NAMALWA (cell line): ENCODE measurements around the gene DGKZ.

Experiments
- DNase-seq: peaks from one replicate; pipeline ENCODE4 v3.0.0-alpha.2; 2015; ENCODE audit warnings: low spot score

DGKZ gene

DNA sequence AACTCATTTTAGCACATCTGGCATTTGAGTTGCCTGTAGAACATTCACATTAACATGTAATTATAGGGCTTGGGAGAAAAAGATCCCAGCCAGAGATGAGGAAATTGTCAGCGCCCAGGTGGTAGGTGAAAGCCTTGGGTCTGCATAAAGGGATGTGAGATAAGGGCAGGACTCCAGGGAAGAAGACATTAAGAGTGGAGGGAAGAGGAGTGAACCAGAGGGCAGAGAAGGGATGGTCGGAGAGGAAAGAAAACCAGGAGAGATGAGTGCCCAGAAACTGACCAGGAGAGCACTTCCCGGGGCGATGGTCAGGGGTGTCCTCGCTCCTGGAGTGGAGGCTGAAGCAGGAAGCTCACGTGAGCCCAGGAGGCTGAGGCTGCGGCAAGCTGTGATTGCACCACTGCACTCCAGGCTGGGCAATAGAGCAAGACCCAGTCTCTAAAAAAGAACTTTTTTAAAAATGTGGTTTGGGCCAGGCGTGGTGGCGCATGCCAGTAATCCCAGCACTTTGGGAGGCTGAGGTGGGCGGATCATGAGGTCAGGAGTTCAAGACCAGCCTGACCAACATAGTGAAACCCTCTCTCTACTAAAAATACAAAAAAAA is 20.3 kb upstream of the DGKZ start:
- no peak for DNase-seq

DNA sequence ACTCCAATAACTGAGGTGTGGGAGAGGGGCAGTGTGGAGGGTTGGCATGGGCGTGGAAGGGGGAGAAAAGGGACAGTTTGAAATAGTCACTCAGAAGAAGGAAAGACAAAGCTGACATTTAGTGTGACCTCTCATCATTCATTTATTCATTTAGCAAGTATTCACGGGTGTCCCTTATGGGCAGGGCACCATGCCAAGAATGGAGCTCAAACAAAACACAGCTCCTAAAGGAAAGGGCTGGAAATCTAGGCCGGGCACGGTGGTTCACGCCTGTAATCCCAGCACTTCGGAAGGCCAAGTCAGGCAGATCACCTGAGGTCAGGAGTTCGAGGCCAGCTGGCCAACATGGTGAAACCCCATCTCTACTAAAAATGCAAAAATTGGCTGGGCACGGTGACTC is 19.4 kb upstream of the DGKZ start:
- DNase-seq, result no peak

DNA sequence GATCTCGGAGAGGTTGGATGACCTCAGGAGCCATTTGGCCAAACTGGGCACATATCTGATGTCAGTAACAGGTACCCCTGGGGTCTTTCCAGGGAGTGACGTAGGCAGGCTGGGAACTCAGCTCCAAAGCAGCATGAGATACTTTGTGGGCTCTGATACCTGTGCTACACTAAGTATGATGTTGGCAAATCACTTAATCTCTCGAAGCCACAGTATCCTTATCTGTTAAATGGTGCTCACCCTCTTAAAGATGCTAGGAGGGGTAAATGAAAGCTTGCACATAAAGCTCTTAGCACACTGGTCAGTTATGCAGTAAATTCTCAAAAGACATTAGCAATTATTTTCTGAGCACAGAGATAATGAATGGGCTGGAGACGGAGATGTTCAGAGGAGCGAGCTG is 17.1 kb upstream of the DGKZ start:
- no peak for DNase-seq

DNA sequence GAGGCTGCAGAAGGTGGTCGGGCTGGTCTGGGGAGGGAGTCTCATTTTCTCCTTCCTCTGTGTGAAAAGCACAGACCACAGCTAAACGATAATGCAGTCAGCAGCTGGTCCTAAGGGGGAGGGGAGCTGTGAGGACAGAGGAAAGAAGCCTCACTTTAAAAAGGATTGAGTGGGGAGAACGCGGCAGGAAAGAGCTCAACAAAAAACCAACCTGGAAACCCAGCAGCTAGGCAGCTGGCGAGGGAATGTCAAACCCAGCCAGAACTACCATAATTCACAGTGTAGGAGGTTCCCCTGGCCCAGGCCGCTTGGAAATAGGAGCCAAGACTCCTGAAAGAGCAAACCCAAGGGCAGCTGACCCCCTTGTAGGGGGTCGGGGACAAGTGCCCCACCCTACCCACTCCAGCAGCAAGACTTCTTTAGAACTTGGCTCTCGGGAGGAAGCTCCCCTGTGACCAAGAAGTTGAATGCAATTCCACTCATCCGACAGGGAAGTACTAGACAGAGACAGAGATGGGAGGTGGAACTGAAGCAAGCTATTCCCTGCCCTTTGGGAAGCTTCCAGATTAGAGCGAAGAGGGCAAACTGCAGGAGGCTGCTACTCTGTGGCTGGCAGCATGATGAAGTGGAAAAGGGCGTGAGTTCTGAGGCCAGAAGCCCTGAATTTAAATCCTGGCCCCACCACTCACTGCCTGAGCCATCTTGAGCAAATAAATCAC is 16.5 kb upstream of the DGKZ start:
- no peak for DNase-seq

DNA sequence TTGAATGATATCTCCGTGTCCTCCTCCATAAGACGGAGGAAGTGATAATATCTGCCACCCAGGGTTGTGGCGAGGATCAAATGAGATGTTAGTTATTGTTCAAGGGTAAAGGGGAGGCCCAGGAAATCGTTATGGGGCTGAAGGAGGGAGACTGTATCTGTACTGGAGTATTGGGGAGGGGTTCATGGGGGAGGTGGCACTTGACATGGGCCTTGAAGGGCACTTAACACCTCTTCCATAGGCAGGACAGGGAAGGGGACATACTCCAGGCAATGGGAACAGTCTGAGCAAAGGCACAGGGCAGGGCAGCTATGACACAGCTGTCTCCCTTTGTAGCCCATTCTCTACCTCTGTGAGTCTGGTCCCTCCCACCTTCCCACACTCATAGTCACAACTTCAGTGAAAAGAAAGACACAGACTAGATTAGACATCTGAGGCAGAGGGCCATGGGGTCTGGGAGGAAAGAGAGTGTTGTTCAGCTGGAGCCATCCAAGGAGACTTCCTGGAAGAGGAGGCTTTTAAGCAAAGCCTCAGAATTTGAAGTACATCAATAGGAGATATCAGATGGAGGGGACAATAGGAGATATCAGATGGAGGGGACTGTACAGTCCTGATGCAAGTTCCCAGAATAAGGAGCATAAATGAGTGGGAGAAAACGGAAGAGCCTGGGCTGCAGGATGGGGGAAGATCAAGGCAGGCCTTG is 15.8 kb upstream of the DGKZ start:
- DNase-seq, result no peak

DNA sequence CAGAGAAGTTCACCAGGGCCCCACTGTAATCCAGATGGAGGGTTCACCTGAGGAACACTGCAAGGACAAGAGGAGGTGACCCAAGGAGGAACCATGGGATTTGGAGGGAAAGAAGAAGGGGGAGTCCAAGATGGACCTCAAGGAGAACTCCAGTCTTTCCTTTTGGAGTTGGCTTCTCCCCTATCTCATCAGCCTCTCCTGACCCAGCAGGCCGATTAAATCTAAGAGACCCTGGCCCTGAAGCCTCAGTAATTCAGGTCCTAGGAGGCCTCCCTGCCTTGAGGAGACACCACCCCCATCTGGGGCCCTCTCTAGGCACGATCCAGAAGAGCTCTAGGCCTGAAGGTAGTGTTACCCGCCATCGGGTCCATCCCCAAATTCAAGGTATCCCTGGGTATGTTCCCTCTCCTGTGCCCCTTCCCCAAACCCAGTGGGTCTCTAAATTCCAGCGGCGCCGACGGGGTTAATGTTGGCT is 15.1 kb upstream of the DGKZ start:
- no peak for DNase-seq

DNA sequence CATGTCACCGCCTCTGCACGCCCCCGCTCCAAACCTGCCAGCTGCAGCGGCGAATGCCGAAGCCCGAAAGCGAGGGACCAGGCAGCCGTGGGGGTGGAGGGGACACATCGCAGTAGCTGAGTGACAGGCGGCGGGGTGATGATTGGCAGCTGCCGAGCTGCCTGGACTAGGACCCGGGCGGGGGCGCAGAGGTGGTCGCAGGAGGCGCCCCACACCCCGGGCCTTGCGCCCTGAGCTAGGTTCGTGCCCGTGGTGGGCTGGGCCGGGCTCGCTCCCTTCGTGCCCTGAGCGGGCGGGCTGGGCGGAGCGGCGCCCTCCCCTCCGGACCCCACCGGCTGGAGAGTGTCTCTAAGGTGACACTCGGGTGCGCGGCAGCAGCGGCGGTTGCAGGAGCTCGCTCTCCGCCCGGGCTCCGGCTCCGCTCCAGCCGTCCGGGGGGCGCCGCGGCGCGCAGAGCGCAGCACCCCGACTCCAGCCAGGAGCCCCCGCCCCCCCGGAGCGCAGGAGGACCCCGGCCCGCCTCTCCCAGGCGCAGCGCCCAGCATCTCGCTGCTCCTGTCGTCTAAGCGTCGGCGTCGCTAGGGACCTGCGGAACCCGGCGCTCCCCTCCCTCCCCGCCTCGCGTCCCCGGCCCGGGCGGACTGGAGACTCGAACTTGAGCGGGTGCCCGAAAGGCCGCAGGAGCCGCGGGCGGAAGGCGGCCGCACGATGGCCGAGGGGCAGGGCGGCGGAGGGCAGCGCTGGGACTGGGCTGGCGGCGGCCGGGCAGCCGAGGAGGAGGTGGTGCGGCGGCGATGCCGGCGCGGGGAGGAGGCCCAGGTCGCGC is 14.5 kb upstream of the DGKZ start:
- no peak for DNase-seq

DNA sequence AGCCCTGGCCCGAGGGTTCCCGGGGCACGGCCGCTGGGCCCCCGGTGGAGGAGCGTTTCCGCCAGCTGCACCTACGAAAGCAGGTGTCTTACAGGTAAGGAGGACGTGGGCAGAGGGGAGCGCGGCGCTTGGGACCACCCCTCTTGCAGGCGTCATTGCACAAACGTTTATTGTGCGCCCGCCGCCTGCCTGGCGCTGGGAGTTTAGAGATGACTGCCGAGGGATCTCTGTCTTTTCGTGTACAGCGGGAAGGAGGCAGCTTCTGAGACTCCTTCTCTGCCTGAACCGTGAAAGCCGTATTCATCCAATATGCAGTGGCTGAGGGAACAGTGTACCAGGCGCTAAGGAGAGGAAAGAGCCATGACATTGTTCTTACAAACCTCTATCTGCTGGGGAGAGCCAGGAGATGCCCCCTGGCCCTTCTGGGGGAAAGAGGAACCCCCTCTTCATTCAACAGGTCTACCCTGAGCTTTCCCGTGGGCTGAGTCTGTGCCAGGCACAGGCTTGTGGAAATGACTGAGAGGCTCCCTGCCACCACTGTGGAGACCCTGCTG is 13.8 kb upstream of the DGKZ start:
- no peak for DNase-seq

DNA sequence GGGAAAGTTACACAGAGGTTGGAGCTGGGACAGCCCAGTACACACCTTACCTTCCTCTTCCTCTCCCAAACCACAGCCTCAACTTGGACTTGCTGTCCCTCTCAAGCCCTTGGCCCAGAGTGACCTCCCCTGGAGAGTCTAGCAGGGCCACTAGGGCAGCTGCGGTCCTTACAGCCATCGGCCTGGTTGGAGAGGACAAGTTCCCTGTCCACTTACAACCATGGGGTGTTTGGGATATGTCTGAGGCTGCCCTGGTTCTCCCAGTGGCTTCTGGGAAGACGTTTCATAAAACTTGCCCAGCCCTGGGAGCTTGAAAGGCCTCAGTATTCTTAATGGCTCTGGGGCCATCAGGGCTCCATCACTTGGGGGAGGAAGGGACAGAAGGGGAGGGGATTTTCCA is 13.1 kb upstream of the DGKZ start:
- no peak for DNase-seq

DNA sequence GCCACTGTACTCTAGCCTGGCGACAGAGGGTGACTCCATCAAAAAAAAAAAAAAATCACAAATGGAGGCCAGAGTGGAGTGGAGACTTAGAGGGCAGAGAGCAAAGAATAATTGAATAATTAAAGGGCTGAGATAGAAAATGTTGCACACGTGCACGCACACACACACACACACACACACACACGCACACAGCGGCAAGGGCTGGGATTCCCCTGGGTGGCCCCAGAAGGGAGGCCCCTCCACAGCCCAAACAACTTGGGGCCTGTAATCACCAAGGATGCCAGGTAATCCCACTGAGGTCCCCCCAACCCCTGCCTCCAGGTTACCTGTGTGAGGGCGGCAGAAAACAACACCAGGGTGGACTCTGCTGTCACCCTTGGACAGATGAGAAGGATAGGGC is 12.0 kb upstream of the DGKZ start:
- no peak for DNase-seq

DNA sequence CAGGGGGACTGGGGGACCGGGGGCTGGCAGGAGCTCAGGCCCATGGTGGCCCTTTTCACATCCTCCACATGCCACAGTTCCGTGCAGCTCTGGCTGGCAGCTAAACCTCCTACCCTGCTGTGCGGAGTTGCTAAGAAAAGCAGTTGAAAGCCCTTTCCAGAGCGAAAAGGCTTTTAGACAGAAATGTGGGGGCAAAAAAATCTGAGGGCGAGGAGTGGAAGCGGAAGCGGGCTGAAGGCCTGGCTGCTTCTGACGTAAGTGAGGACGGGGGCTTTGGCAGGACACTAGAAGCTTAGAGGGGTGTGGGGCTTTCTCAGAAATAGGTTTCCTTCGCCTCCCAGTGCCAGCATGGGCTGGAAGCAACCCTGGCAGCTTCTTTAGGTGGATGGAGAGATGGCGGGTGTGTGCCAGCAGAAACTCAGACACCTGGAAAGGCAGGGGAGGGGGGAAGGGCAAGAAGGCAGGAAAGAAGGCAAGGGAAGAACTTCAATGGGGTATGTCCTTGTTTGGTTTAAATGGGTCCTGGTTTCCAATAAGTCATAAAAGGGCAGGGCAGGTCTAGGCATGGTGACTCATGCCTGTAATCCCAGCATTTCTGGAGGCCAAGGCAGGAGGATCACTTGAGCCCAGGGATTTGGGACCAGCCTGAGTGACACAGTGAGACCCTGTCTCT is 11.2 kb upstream of the DGKZ start:
- no peak for DNase-seq

DNA sequence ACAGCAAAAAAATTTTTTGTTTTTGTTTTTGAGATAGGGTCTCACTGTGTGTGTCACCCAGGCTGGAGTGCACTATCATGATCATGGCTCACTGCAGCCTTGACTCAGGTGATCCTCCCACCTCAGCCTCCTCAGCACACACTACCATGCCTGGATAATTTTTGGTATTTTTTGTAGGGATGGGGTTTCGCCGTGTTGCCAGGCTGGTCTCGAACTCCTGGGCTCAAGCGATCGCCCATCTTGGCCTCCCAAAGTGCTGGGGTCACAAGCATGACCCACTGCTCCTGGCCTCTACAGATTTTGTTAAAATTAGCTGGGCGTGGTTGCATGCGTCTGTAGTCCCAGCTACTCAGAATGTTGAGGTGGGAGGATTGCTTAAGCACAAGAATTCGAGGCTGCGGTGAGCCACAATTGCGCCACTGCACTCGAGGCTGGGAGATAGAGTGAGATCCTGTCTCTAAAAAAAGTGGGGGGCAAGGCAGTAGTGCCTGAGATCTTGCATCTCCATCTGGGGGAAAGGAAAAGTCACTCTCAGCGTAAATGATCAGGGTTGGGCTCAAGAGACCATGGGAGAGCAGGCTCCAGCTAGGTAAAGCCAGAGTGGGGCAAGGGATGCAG is 10.6 kb upstream of the DGKZ start:
- no peak for DNase-seq

DNA sequence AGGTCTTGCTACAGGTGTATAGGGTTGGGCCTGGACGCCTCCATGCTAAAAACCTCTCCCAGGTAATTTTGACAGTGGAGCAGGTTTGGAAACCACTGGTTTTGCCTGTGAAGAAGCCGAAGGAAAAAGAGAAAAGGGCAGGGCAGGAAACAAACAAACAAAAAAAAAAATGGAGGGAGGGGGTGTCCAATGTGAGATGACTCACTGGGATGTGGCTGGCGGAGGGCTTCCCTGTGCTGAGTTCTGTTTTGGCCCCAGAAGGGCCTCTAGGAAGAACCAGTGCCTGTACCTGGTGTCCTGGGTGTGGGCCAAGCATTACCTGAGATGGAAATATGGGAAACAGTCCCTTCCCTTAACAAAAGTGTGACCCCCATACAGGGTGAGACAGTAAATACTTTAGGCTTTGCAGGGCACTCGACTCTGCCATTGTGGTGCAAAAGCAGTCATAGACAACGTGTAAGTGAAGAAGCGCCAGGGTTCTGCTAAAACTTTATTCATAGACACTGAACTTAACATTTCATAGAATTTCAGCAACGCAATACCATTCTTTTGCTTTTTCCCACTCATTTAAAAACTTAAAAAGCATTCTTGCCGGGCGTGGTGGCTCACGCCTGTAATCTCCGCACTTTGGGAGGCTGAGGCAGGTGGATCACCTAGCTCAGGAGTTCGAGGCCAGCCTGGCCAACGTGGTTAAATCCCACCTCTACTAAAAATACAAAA is 9.5 kb upstream of the DGKZ start:
- no peak for DNase-seq

DNA sequence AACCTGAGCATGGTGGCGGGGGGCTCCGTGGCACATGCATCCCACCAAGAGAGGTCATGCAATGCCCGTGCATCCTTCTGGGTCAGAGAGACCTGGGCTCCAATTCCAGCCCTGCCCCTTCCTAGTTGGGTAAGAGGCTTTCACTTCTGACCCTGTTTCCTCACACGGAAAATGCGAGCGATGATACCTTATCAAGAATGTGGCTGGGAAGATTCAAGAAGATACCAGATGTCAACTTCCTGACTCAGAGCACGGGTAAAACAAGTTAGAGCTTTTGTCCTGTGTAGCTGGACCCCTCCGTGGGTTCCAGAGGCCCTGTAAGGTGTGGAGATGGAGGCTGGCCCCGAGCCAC is 8.7 kb upstream of the DGKZ start:
- no peak for DNase-seq

DNA sequence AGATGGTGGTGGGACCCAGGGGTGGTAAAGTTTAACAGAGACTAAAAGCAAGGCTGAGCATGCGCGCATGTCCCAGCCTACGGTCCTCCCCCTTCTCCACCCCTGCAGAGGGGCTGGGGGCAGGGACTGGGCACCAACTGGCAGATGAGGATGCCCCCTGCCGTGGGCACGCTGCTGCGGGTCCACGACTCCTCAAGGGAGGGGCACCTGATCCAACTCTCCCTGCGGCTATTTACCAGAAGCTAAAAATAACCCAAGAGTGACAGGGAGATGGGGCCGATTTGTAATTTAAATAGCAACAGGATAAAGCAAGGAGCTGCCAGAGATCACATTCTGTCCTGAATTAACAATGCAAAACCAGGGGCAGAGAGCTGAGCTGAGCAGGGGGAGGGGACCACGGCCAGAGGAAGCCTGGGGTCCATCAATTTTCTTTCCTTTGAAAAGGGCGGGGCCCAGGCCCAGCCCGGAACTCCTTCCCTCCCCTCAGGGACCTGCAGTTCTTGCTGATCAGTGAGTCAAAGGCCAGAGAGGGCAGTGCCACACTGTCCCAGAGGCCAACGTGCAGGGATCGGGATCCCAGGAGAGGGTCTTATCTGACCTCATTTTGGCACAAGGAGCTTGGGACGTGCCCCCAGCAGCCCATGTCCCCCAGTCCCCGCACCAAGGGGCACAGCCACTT is 8.1 kb upstream of the DGKZ start:
- DNase-seq, result no peak

DNA sequence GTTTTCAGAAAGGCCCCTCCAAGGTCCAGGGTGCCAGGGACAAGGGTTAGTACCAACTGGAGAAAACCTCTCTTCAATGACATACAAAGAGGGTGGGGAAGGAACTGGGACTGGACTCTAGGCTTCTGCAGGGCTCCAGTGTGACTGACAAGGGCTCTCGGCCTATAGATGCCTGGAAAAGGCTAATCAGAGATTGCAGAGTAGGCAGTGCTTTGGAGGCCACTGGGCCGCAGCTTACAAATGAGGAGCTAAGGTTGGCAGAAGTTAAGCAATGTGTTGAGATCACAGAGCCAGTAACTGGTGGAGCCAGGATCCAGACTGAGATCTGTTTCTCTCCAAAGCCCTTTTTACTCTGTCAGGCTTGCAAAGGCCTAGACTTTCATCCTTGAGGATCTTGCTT is 7.4 kb upstream of the DGKZ start:
- no peak for DNase-seq

DNA sequence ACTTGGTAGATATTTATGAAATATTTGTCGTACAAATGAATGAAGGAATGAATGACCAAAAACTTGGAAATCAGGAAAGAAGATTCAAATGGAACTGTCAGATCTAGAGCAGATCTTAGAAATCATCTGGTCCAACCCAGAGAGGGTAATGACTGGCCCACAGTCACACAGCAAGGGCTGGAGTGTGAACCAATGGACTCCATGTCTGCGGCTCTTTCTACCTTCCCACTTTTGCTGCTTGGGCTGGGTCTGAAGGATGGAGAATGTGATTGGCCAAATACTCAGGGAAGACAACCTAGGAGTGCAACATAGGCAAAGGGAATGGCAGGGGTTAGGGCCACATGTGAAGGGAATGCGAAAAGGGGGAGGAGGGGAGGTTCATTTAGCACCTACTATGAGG is 5.8 kb upstream of the DGKZ start:
- no peak for DNase-seq

DNA sequence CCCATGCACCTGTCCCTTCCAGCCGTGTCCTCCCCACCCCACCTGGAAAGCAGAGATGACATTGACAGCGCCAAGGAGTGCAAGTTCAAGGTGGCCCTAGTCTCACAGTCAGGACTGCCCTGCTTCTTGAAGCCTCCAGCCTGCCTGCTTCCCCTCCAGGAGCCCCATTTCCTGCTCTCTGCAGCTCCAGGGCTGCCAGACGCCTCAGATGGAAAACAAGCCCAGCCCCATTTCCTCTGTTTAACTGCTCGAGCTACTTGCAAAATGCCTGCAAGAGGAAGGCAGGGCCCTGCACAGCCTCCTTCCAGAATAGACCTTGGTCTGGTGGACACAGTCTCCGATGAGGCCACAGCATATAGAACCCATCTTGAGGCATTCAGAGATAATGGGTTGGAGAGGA is 5.0 kb upstream of the DGKZ start:
- DNase-seq, result no peak

DNA sequence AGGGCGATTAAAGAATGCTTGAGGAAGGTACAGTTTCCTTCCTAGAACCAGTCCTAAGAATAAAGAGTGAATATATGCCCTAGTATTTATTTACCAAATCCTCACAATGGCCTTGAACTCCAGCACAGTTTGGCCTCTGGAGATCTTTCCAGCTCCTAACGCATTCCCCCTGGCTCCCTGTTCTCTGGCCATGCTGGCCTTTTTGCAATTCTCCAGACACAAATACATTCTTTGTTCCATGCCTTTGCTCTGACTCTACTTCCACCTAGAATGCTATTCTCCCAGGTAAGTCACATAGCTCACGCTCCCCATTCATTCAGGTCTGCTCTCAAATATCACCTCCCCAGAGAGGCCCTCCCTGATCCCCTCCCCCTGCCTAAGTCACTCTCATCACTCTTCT is 3.7 kb upstream of the DGKZ start:
- DNase-seq, result no peak

DNA sequence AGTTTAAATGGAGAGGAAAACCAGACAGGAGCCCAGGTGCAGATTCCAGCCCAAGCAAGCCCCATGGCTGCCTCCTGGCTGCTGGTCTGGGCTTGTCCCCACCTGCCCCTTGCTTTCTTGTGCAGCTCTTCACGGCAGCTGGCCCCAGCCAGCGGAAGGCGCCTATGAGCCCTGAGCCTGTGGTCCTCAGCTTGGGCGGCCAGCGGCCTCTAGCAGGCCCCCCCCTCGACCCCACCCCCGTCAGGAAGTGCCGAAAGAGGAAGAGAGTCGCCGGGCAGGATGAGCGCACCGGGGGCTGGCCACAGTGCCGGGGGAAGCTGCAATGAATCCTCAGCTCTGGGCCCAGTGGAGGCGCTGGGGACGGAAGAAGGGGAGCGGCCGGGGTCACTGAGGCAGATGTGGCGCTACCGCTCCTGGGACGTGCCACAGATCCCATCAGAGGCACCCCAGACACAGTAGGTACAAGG is 2.1 kb upstream of the DGKZ start:
- DNase-seq, result no peak
